ENCODE measurements around the gene TMEM82.

- TF ChIP-seq SPI1 (IDR thresholded peaks at IDR 0.05; ENCODE audit: low read depth, low read length) (no peak), POLR2A (IDR thresholded peaks at IDR 0.05; ENCODE audit: low read depth, low read length) (no peak)
Measured at GRCh38 chr1:15733218-15733725, 9.0 kb upstream of the TMEM82 start.
